Esophagus squamous epithelium (tissue), 5 donors: Measurements from ENCODE around the gene VWA5B2. TPM values are rescaled to one million over a fixed set of nuclear protein-coding genes. Genes with fewer than 3 reads are reported as not detected.
A peak's percentile ranks its signal among the peaks of the same experiment; 100 is the strongest.

ENCODE experiments used
- DNase-seq: peaks from one replicate; lab custom pipeline; 2025; lab: John Stamatoyannopoulos, UW
- H3K27ac ChIP-seq, 4 donors: fragments of 200-600 bp; sonication (generic); one replicate each; pipeline ENCODE4 v1.5.1; 2016 to 2019; ENCODE audit warnings: mild to moderate bottlenecking in 1 of 4
- H3K27me3 ChIP-seq, 4 donors: fragments of 200-600 bp; sonication (generic); 1 replicate in 3 of 4; 2 replicates in 1 of 4; pipeline versions ENCODE4 v1.5.1 to v1.6.0; 2017 to 2021; ENCODE audit warnings: antibody characterized with exemption in 1 of 4
- H3K36me3 ChIP-seq, 3 donors: fragments of 200-600 bp; sonication (generic); one replicate each; pipeline ENCODE4 v1.5.1; 2016 to 2019
- H3K4me1 ChIP-seq, 3 donors: fragments of 200-600 bp; sonication (generic); one replicate each; pipeline ENCODE4 v1.5.1; 2017 to 2019
- H3K4me3 ChIP-seq, 4 donors: fragments of 200-600 bp; sonication (generic); 1 replicate in 3 of 4; 2 replicates in 1 of 4; pipeline ENCODE4 v1.5.1; 2016 to 2019; ENCODE audit warnings: mild to moderate bottlenecking in 2 of 4, moderate library complexity in 1 of 4
- H3K9me3 ChIP-seq, 3 donors: fragments of 200-600 bp; sonication (generic); one replicate each; pipeline ENCODE4 v1.5.1; 2016 to 2019
- CTCF ChIP-seq, 6 experiments: fragments of 450-650 bp in 4 of 6; fragments of 200-600 bp in 2 of 6; sonication (generic) in 2 of 6; IDR thresholded peaks; one replicate each; pipeline ENCODE4 v1.5.1; 2016 to 2019; ENCODE audit warnings: antibody characterized with exemption in 6 of 6, mild to moderate bottlenecking in 4 of 6, moderate library complexity in 4 of 6
- POLR2A ChIP-seq, 4 donors: fragments of 450-650 bp; IDR thresholded peaks; one replicate each; pipeline ENCODE4 v1.6.1; 2017; ENCODE audit warnings: antibody characterized with exemption in 4 of 4, mild to moderate bottlenecking in 4 of 4, moderate library complexity in 3 of 4
- WGBS, 2 donors: methylation state at CpG; one replicate each; pipeline ENCODE4 v1.1.5; 2018; 5-methylcytosine and 5-hydroxymethylcytosine counted together
- intact Hi-C: fragments of 100-400 bp; cut with DNase I; formaldehyde crosslinking; loops from one replicate; pipeline ENCODE4 v1.15.0; 2022
- total RNA-seq, 4 donors: library from RNA; depleted of rRNA; stranded (reverse); fragments of >200 nt; gene quantifications; one replicate each; pipeline ENCODE4 v1.1.0, GENCODE V29; 2016
- donor health status: DM: yes; HTN: yes; CAD: no.

Gene VWA5B2
- total RNA-seq, 4 donors from 2014 or later = 0.22 TPM; not detected in 3

- H3K4me1 ChIP-seq = no peaks in the 10 kb centered on the region
- H3K36me3 ChIP-seq = no peaks in the 10 kb centered on the region
- no peak overlapping the region for H3K4me3 ChIP-seq
- no peak for DNase-seq
- no peaks in the 10 kb centered on the region for H3K9me3 ChIP-seq
- 53 to 73% methylated on average over 3 of the region's 3 CpGs for WGBS, 2 donors
- intact Hi-C loops = no loop called here
- H3K27me3 ChIP-seq = peaks cover 0 to 61% (median 0%) of the 10 kb centered on the region in 4 donors
- no peak overlapping the region for H3K27ac ChIP-seq
- TF ChIP-seq CTCF (IDR thresholded peaks at IDR 0.05) = no peak
- TF ChIP-seq POLR2A (IDR thresholded peaks at IDR 0.05) = no peak
Observed at GRCh38 chr3:184222521-184222920, 6.9 kb upstream of the VWA5B2 start.

GRCh38 chr3:184223946-184224345 lies 5.4 kb upstream of the VWA5B2 start:
- Histone ChIP-seq H3K27ac (no peak overlapping the region), H3K4me1 (peaks cover 0 to 4% (median 2%) of the 10 kb centered on the region in 3 donors), H3K27me3 (peaks cover 0 to 69% (median 2%) of the 10 kb centered on the region in 4 donors), H3K4me3 (no peak overlapping the region), H3K36me3 (no peaks in the 10 kb centered on the region), H3K9me3 (no peaks in the 10 kb centered on the region)
- intact Hi-C loops = no loop called here
- WGBS, 2 donors = 75 to 81% methylated on average over 3 of the region's 3 CpGs
- no peak for DNase-seq
- TF ChIP-seq POLR2A (IDR thresholded peaks at IDR 0.05) = no peak

GRCh38 chr3:184227481-184227935 lies 1.9 kb upstream of the VWA5B2 start:
- Histone ChIP-seq H3K4me1 (peaks cover 9 to 26% (median 21%) of the 10 kb centered on the region in 3 donors), H3K4me3 (no peak overlapping the region), H3K27ac (no peak overlapping the region), H3K36me3 (no peaks in the 10 kb centered on the region), H3K9me3 (no peaks in the 10 kb centered on the region), H3K27me3 (peaks cover 12 to 84% (median 13%) of the 10 kb centered on the region in 4 donors)
- WGBS, 2 donors = 59% methylated on average over 2 of the region's 2 CpGs
- intact Hi-C loops = no loop called here
- no peak for DNase-seq
- TF ChIP-seq CTCF (IDR thresholded peaks at IDR 0.05) (peak; percentile 47 to 80 (median 68)), POLR2A (IDR thresholded peaks at IDR 0.05) (no peak)

GRCh38 chr3:184228376-184229137 lies 828 bp upstream of the VWA5B2 start:
- 60 to 67% methylated on average over 5 to 7 of the region's 12 CpGs for WGBS, 2 donors
- H3K4me1 ChIP-seq = peaks cover 9 to 26% (median 21%) of the 10 kb centered on the region in 3 donors
- no peak for TF ChIP-seq POLR2A (IDR thresholded peaks at IDR 0.05)
- peaks cover 12 to 89% (median 13%) of the 10 kb centered on the region in 4 donors for H3K27me3 ChIP-seq
- DNase-seq = no peak
- no peak overlapping the region for H3K27ac ChIP-seq
- intact Hi-C loops = no loop called here
- no peaks in the 10 kb centered on the region for H3K36me3 ChIP-seq
- H3K4me3 ChIP-seq = peak overlapping the region in 2 of 4 donors; percentile 53 to 67
- no peaks in the 10 kb centered on the region for H3K9me3 ChIP-seq

- no peak overlapping the region for H3K27ac ChIP-seq
- peaks cover 12 to 99% (median 13%) of the 10 kb centered on the region in 4 donors for H3K27me3 ChIP-seq
- WGBS, 2 donors = no CpG with 5 or more reads among the region's 61 CpGs
- intact Hi-C loops = no loop called here
- peak overlapping the region; percentile 27 to 67 (median 46) for H3K4me3 ChIP-seq
- peaks cover 9 to 36% (median 21%) of the 10 kb centered on the region in 3 donors for H3K4me1 ChIP-seq
- DNase-seq = no peak
- TF ChIP-seq CTCF (IDR thresholded peaks at IDR 0.05) = no peak
- TF ChIP-seq POLR2A (IDR thresholded peaks at IDR 0.05) = no peak
- H3K9me3 ChIP-seq = no peaks in the 10 kb centered on the region
- no peaks in the 10 kb centered on the region for H3K36me3 ChIP-seq
Observed at GRCh38 chr3:184230081-184230602, 757 bp downstream of the VWA5B2 start.
